HepG2 (cell line): ENCODE measurements around the gene CCDC142. TPM values are rescaled to one million over a fixed set of nuclear protein-coding genes. Genes with fewer than 3 reads are reported as not detected.

Source experiments
- ATF7-NPFF ChIP-seq: sonication (generic); formaldehyde crosslinking; IDR thresholded peaks from 2 replicates; pipeline ENCODE4 v1.8.1; 2023; ENCODE audit warnings: mild to moderate bottlenecking, low read depth, missing genetic modification reagents, moderate library complexity
- ATRX ChIP-seq: sonication (generic); formaldehyde crosslinking; IDR thresholded peaks from 2 replicates; pipeline ENCODE4 v1.4.0; 2020; ENCODE audit warnings: missing genetic modification reagents, borderline replicate concordance
- ETS1 ChIP-seq: sonication (generic); formaldehyde crosslinking; IDR thresholded peaks from 2 replicates; pipeline ENCODE4 v1.4.0; 2020; ENCODE audit warnings: missing genetic modification reagents
- FIP1L1 ChIP-seq: fragments of 200-400 bp; formaldehyde crosslinking; IDR thresholded peaks from 2 replicates; pipeline ENCODE4 v1.6.1; 2018; ENCODE audit warnings: low read depth, mild to moderate bottlenecking, low read length, moderate library complexity, borderline replicate concordance; ENCODE audit not compliant: insufficient read depth
- FOXP1 ChIP-seq, 2 experiments: fragments of 450-650 bp in 1 of 2; IDR thresholded peaks; 2 replicates each; pipeline ENCODE4 v1.6.1; 2017 to 2018; ENCODE audit warnings: antibody characterized with exemption in 1 of 2
- MXI1 ChIP-seq: IDR thresholded peaks from 3 replicates; pipeline ENCODE4 v1.6.1; 2012; ENCODE audit warnings: low read depth, low read length, inconsistent platforms, borderline replicate concordance
- SAFB2 ChIP-seq: sonication (generic); formaldehyde crosslinking; IDR thresholded peaks from 2 replicates; pipeline ENCODE4 v1.5.1; 2020; ENCODE audit warnings: missing genetic modification reagents, low read depth, mild to moderate bottlenecking, borderline replicate concordance
- TBX2 ChIP-seq: sonication (generic); formaldehyde crosslinking; IDR thresholded peaks from 2 replicates; pipeline ENCODE4 v1.5.0; 2020; ENCODE audit warnings: missing genetic modification reagents, mild to moderate bottlenecking, borderline replicate concordance
- THAP7 ChIP-seq: sonication (generic); formaldehyde crosslinking; IDR thresholded peaks from 2 replicates; pipeline ENCODE4 v1.8.1; 2023; ENCODE audit warnings: mild to moderate bottlenecking, missing genetic modification reagents
- TIGD3 ChIP-seq: sonication (generic); formaldehyde crosslinking; IDR thresholded peaks from 2 replicates; pipeline ENCODE4 v1.5.1; 2020; ENCODE audit warnings: mild to moderate bottlenecking, missing genetic modification reagents, borderline replicate concordance
- ZBTB3 ChIP-seq: sonication (generic); formaldehyde crosslinking; IDR thresholded peaks from 2 replicates; pipeline ENCODE4 v1.4.0; 2020; ENCODE audit warnings: low read depth, mild to moderate bottlenecking, moderate library complexity, missing genetic modification reagents, borderline replicate concordance
- ZFP41 ChIP-seq: sonication (generic); formaldehyde crosslinking; IDR thresholded peaks from 2 replicates; pipeline ENCODE4 v1.4.0; 2020; ENCODE audit warnings: mild to moderate bottlenecking, missing genetic modification reagents, borderline replicate concordance
- ZNF138 ChIP-seq: sonication (generic); formaldehyde crosslinking; IDR thresholded peaks from 2 replicates; pipeline ENCODE4 v1.5.0; 2020; ENCODE audit warnings: mild to moderate bottlenecking, low read depth, missing genetic modification reagents
- ZNF160 ChIP-seq: sonication (generic); formaldehyde crosslinking; IDR thresholded peaks from 2 replicates; pipeline ENCODE4 v1.8.0; 2022; ENCODE audit warnings: mild to moderate bottlenecking, inconsistent platforms, missing genetic modification reagents
- ZNF207 ChIP-seq: fragments of 450-650 bp; IDR thresholded peaks from 2 replicates; pipeline ENCODE4 v1.6.1; 2016; ENCODE audit warnings: antibody characterized with exemption, borderline replicate concordance
- ZNF770 ChIP-seq: sonication (generic); formaldehyde crosslinking; IDR thresholded peaks from 2 replicates; pipeline ENCODE4 v1.5.0; 2020; ENCODE audit warnings: mild to moderate bottlenecking, missing genetic modification reagents
- polyA plus RNA-seq, 8 experiments: library from polyadenylated mRNA; depleted of rRNA in 3 of 8; stranded (reverse) in 7 of 8; unstranded in 1 of 8; fragments of >200 nt; fragmentation: Illumina TruSeq in 4 of 8; extraction: Trizol in 4 of 8; gene quantifications; 2 replicates each; pipeline versions ENCODE4 v1.2.1 to v1.2.3, GENCODE V29; 2011 to 2016; ENCODE audit warnings: low read depth in 4 of 8, missing spikeins in 1 of 8, mixed read lengths in 1 of 8; ENCODE audit not compliant: insufficient read depth in 1 of 8
- total RNA-seq, 5 experiments: library from RNA; depleted of rRNA; stranded (reverse); fragments of >200 nt; fragmentation: Illumina TruSeq; extraction: Trizol; gene quantifications; 2 replicates each; pipeline ENCODE4 v1.2.3, GENCODE V29; 2016; ENCODE audit warnings: low read depth in 1 of 5
- TF ChIP-seq, protein P1 (sequence below): sonication (generic); formaldehyde crosslinking; conservative IDR thresholded peaks from 2 replicates; pipeline ENCODE4 v1.8.1; 2023; ENCODE audit warnings: missing genetic modification reagents
- TF ChIP-seq, protein P2 (sequence below): sonication (generic); formaldehyde crosslinking; IDR thresholded peaks from 2 replicates; pipeline ENCODE4 v1.9.0; 2021; ENCODE audit warnings: missing genetic modification reagents, mild to moderate bottlenecking, borderline replicate concordance

CCDC142 gene
- total and polyA plus RNA-seq, 2 of the 13 experiments (the other 11 are each of a cell fraction or from before 2014, with no cell fraction given) = 14.7 to 30.4 TPM

DNA sequence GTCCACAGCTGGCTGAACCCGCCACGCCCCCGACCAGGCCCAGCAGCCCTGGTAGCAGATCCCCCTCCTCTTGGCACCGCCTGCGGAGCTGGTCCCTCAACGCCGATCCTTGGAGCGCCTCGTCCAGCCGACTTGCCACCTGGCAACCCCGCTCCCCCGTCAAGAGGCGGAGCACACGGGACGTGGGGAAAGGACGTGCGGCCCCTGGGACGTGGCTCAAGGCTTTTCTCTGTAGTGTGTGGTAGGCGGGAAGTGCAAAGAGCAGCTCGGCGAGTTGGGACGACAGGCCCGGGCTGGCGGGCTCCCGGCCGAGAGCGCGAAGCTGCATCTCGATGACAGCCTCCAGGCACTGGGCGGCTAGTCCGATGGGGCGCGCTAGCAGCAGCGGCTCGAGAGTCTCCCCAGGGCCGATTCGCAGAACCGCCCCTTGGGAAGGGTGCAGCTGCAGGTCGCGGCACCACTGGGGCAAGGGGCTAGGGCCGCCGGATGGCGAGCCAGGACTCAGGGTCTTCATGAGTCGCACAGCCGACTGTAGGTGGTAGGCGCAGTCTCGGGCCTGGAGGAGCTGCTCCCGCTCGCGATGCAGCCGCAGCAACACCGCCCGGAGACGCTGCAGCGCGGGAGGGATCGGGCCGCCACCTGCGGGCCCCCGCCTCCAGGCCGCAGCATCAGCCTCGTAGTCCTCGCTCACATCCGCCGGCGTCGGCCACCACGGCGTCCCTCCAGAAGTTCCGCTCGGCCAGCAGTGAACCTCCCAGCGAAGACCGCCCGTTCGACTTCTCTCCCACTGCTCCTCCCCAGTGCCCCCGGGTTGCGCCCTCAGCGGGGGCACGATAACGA lies 617 bp downstream of the CCDC142 start (continued):
- no peak for TF ChIP-seq ETS1 (CRISPR knock-in tag)
- TF ChIP-seq, protein P1, sequence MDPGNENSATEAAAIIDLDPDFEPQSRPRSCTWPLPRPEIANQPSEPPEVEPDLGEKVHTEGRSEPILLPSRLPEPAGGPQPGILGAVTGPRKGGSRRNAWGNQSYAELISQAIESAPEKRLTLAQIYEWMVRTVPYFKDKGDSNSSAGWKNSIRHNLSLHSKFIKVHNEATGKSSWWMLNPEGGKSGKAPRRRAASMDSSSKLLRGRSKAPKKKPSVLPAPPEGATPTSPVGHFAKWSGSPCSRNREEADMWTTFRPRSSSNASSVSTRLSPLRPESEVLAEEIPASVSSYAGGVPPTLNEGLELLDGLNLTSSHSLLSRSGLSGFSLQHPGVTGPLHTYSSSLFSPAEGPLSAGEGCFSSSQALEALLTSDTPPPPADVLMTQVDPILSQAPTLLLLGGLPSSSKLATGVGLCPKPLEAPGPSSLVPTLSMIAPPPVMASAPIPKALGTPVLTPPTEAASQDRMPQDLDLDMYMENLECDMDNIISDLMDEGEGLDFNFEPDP (CRISPR knock-in tag) = peak; percentile 99
- TF ChIP-seq THAP7 (CRISPR knock-in tag) = peak; percentile 45; the same call in 1 of the 2 replicates
- TF ChIP-seq ZNF207 = no peak
- TF ChIP-seq FOXP1 (IDR thresholded peaks at IDR 0.05) = no peak
- no peak for TF ChIP-seq FOXP1 (CRISPR knock-in tag; IDR thresholded peaks at IDR 0.05)
- TF ChIP-seq, protein P2, sequence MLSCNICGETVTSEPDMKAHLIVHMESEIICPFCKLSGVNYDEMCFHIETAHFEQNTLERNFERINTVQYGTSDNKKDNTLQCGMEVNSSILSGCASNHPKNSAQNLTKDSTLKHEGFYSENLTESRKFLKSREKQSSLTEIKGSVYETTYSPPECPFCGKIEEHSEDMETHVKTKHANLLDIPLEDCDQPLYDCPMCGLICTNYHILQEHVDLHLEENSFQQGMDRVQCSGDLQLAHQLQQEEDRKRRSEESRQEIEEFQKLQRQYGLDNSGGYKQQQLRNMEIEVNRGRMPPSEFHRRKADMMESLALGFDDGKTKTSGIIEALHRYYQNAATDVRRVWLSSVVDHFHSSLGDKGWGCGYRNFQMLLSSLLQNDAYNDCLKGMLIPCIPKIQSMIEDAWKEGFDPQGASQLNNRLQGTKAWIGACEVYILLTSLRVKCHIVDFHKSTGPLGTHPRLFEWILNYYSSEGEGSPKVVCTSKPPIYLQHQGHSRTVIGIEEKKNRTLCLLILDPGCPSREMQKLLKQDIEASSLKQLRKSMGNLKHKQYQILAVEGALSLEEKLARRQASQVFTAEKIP = no peak
- TF ChIP-seq ZNF770 (CRISPR knock-in tag) = peak; percentile 10; the same call in 1 of the 2 replicates
- TF ChIP-seq SAFB2 (CRISPR knock-in tag) = peak; percentile 46; the same call in 1 of the 2 replicates
- TF ChIP-seq ZNF160 = no peak
- TF ChIP-seq FIP1L1 = no peak
- TF ChIP-seq TBX2 = no peak
- no peak for TF ChIP-seq ZFP41
- TF ChIP-seq ZNF138 (CRISPR knock-in tag) = peak; percentile 94
- 0 out of 2 replicates have a peak, but pooled peaks have one; percentile 59 for TF ChIP-seq ZBTB3 (CRISPR knock-in tag)
- no peak for TF ChIP-seq MXI1
- TF ChIP-seq ATRX (CRISPR knock-in tag) = no peak
- peak; percentile 60; the same call in 1 of the 2 replicates for TF ChIP-seq TIGD3
- peak; percentile 75; the same call in 1 of the 2 replicates for TF ChIP-seq ATF7-NPFF (CRISPR knock-in tag)
